ENCODE results near the gene PIP4K2C. TPM values are rescaled to one million over a fixed set of nuclear protein-coding genes. Genes with fewer than 3 reads are reported as not detected.

Gene PIP4K2C
- total and polyA plus RNA-seq, 10 of the 15 experiments (the other 5 are each of a cell fraction or from before 2014, with no cell fraction given), result 4.8 to 25.1 (median 14.9) TPM

DNA sequence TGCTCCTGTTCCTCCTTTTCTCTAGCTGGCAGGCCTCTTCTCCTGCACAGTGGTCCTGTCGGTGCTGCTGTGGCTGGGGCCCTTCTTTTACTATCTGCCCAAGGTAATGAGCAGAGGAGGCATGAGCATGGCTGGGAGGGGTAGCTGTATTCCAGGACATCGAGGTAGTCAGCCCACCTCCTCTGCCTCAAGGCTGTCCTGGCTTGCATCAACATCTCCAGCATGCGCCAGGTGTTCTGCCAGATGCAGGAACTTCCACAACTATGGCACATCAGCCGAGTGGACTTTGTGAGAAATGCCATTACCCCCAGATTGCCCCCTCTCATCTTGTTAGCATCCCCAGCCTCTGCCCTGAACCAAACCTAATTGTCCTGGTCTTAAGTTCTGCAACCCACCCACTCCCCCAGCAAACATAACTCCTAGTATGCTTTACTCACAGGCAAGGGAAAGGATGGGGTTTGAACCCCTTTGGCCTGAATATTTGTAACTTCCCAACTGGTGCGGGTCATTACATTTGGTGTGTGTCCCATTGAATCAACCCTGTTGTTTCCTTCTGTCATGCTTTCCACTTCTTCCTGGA is 32.9 kb downstream of the PIP4K2C start:
- CTCF ChIA-PET, result interaction anchor here (2.3 to 7.8 kb wide), 2 partner anchors 10 to 41 kb away, joined by 12 to 119 read pairs; no protein-coding TSS in a partner anchor
- POLR2A ChIA-PET, result no interaction called here
- 28% methylated on average over 5 of the region's 5 CpGs for WGBS (ENCODE audit: insufficient coverage, insufficient replicate concordance, low lambda C conversion rate, missing lambda C conversion rate)
- Histone ChIP-seq H3K79me2 (ENCODE audit: control insufficient read depth, insufficient read depth, low read length) (no peaks in the 10 kb centered on the region), H3K36me3 (ENCODE audit: control insufficient read depth in 2 of 2, insufficient read depth in 2 of 2, low read length in 1 of 2) (no peaks in the 10 kb centered on the region), H3K9ac (ENCODE audit: control insufficient read depth, insufficient read depth, low read length) (no peak overlapping the region), H3K4me1 (ENCODE audit: control insufficient read depth, insufficient read depth, low read length) (peaks cover 6% of the 10 kb centered on the region), H4K20me1 (ENCODE audit: control insufficient read depth, insufficient read depth) (no peaks in the 10 kb centered on the region), H2AFZ (ENCODE audit: control insufficient read depth, low read depth, low read length) (no peak overlapping the region), H3K4me2 (ENCODE audit: control insufficient read depth, insufficient read depth) (no peak overlapping the region), H3K4me3 (no peak overlapping the region), H3K9me3 (replicated peaks; ENCODE audit: control insufficient read depth, insufficient read depth, low read length) (no peaks in the 10 kb centered on the region), H3K27me3 (replicated peaks in 1 of 2; ENCODE audit: control insufficient read depth in 2 of 2, insufficient read depth in 2 of 2, low read length in 1 of 2) (peaks cover 33 to 39% of the 10 kb centered on the region in 2 experiments; a peak in 3 of 4 replicates), H3K27ac (ENCODE audit: control insufficient read depth, insufficient read depth) (no peak overlapping the region)
- RAD21 ChIA-PET (ENCODE audit: unreplicated experiment), result interaction anchor here (2.0 kb wide), 1 partner anchor 41 kb away, joined by 12 read pairs; no protein-coding TSS in a partner anchor
- FAIRE-seq (no peak), ATAC-seq (no peak), DNase-seq (ENCODE audit: low read depth, low spot score) (no peak)
- intact Hi-C loops (cut with micrococcal nuclease; ENCODE audit: unreplicated experiment) (loop anchor here (5.0 kb wide), 1 partner anchor 167 kb away; the partner anchor contains the start of genes GLI1 and INHBE), in situ Hi-C loops (cut with MboI) (no loop called here)
- no TSS peak for BruUV-seq (replicated peaks)
- TF ChIP-seq ZSCAN29 (IDR thresholded peaks at IDR 0.05) (no peak), E2F8 (IDR thresholded peaks at IDR 0.05; ENCODE audit: low read depth, partially characterized antibody) (no peak), CREB1 (IDR thresholded peaks at IDR 0.05; ENCODE audit: low read depth) (no peak), HCFC1 (IDR thresholded peaks at IDR 0.05; ENCODE audit: low read length) (no peak), POLR2A (IDR thresholded peaks at IDR 0.05; ENCODE audit: low read depth, low read length) (no peak), NFXL1 (IDR thresholded peaks at IDR 0.05; ENCODE audit: borderline replicate concordance) (no peak), BMI1 (IDR thresholded peaks at IDR 0.05; ENCODE audit: borderline replicate concordance) (no peak), NFYA (IDR thresholded peaks at IDR 0.05; ENCODE audit: borderline replicate concordance, low read depth, low read length) (no peak), RFX5 (IDR thresholded peaks at IDR 0.05; ENCODE audit: low read depth, low read length) (no peak), PKNOX1 (IDR thresholded peaks at IDR 0.05) (no peak), MEF2B (IDR thresholded peaks at IDR 0.05; ENCODE audit: partially characterized antibody, poor library complexity, severe bottlenecking) (no peak), PRDM15 (CRISPR knock-in tag; IDR thresholded peaks at IDR 0.05) (no peak), KDM1A (IDR thresholded peaks at IDR 0.05; ENCODE audit: borderline replicate concordance) (no peak)
- TF ChIP-seq, protein P1, sequence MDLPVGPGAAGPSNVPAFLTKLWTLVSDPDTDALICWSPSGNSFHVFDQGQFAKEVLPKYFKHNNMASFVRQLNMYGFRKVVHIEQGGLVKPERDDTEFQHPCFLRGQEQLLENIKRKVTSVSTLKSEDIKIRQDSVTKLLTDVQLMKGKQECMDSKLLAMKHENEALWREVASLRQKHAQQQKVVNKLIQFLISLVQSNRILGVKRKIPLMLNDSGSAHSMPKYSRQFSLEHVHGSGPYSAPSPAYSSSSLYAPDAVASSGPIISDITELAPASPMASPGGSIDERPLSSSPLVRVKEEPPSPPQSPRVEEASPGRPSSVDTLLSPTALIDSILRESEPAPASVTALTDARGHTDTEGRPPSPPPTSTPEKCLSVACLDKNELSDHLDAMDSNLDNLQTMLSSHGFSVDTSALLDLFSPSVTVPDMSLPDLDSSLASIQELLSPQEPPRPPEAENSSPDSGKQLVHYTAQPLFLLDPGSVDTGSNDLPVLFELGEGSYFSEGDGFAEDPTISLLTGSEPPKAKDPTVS (IDR thresholded peaks at IDR 0.05; ENCODE audit: low read depth, low read length), result no peak
- SMC1A ChIA-PET (ENCODE audit: uncharacterized antibody, unreplicated experiment), result no interaction called here
